ENCODE data around the gene PPP6R2. TPM values are rescaled to one million over a fixed set of nuclear protein-coding genes. Genes with fewer than 3 reads are reported as not detected.

The PPP6R2 gene
- polyA plus RNA-seq, 1 experiment, result 46.4 TPM

- Histone ChIP-seq H3K4me3 (ENCODE audit: low read depth, low read length) (no peak overlapping the region), H3K27me3 (ENCODE audit: control insufficient read depth, insufficient read depth, low read length) (no peaks in the 10 kb centered on the region), H3K36me3 (ENCODE audit: control insufficient read depth, insufficient read depth, low read length) (peaks cover 13% of the 10 kb centered on the region)
- CTCF ChIA-PET, result interaction anchor here (1.1 to 7.4 kb wide), 8 partner anchors 11 to 69 kb away, joined by 3 to 36 read pairs (median 5); partner anchors contain the start of gene DENND6B
- POLR2A ChIA-PET, result interaction anchor here (0.7 kb wide), 1 partner anchor 129 kb away, joined by 25 read pairs; no protein-coding TSS in a partner anchor
- TF ChIP-seq CTCF (IDR thresholded peaks at IDR 0.05; ENCODE audit: insufficient read depth, low read depth, low read length), result no peak
- DNase-seq (ENCODE audit: low read depth), result no peak
Measured at GRCh38 chr22:50309601-50309991, 33.5 kb upstream of the PPP6R2 start.

GRCh38 chr22:50310031-50310722 is 33.0 kb upstream of the PPP6R2 start:
- H3K36me3 ChIP-seq (ENCODE audit: control insufficient read depth, insufficient read depth, low read length), result peaks cover 7% of the 10 kb centered on the region
- H3K27me3 ChIP-seq (ENCODE audit: control insufficient read depth, insufficient read depth, low read length), result no peaks in the 10 kb centered on the region
- DNase-seq (ENCODE audit: low read depth), result no peak
- ChIA-PET POLR2A (no interaction called here), CTCF (interaction anchor here (1.1 to 7.4 kb wide), 6 partner anchors 10 to 69 kb away, joined by 3 to 36 read pairs (median 4); partner anchors contain the start of gene DENND6B)
- H3K4me3 ChIP-seq (ENCODE audit: low read depth, low read length), result no peak overlapping the region
- TF ChIP-seq CTCF (IDR thresholded peaks at IDR 0.05; ENCODE audit: insufficient read depth, low read depth, low read length), result no peak

GRCh38 chr22:50310949-50311444 is 32.1 kb upstream of the PPP6R2 start:
- no peak for DNase-seq (ENCODE audit: low read depth)
- no peaks in the 10 kb centered on the region for H3K27me3 ChIP-seq (ENCODE audit: control insufficient read depth, insufficient read depth, low read length)
- ChIA-PET POLR2A (no interaction called here), CTCF (interaction anchor here (0.6 to 1.6 kb wide), 2 partner anchors 9 to 15 kb away, joined by 3 to 5 read pairs; no protein-coding TSS in a partner anchor)
- TF ChIP-seq CTCF (IDR thresholded peaks at IDR 0.05; ENCODE audit: insufficient read depth, low read depth, low read length), result no peak
- no peak overlapping the region for H3K4me3 ChIP-seq (ENCODE audit: low read depth, low read length)
- H3K36me3 ChIP-seq (ENCODE audit: control insufficient read depth, insufficient read depth, low read length), result peaks cover 3% of the 10 kb centered on the region

GRCh38 chr22:50311606-50312351 is 31.3 kb upstream of the PPP6R2 start:
- POLR2A ChIA-PET, result no interaction called here
- no peak for TF ChIP-seq CTCF (IDR thresholded peaks at IDR 0.05; ENCODE audit: insufficient read depth, low read depth, low read length)
- no peaks in the 10 kb centered on the region for H3K27me3 ChIP-seq (ENCODE audit: control insufficient read depth, insufficient read depth, low read length)
- no peak overlapping the region for H3K4me3 ChIP-seq (ENCODE audit: low read depth, low read length)
- CTCF ChIA-PET, result interaction anchor here (0.6 kb wide), 1 partner anchor 15 kb away, joined by 3 read pairs; no protein-coding TSS in a partner anchor
- no peak for DNase-seq (ENCODE audit: low read depth)
- peaks cover 2% of the 10 kb centered on the region; the same call in 1 of the 2 replicates for H3K36me3 ChIP-seq (ENCODE audit: control insufficient read depth, insufficient read depth, low read length)

- ChIA-PET CTCF (no interaction called here), POLR2A (no interaction called here)
- peaks cover 2% of the 10 kb centered on the region; the same call in 1 of the 2 replicates for H3K36me3 ChIP-seq (ENCODE audit: control insufficient read depth, insufficient read depth, low read length)
- H3K4me3 ChIP-seq (ENCODE audit: low read depth, low read length), result no peak overlapping the region
- no peak for TF ChIP-seq CTCF (IDR thresholded peaks at IDR 0.05; ENCODE audit: insufficient read depth, low read depth, low read length)
- no peak for DNase-seq (ENCODE audit: low read depth)
- H3K27me3 ChIP-seq (ENCODE audit: control insufficient read depth, insufficient read depth, low read length), result no peaks in the 10 kb centered on the region
Measured at GRCh38 chr22:50312371-50312770, 30.8 kb upstream of the PPP6R2 start.

Data from BJ (cell line).